ENCODE measurements around the gene ANK3. TPM values are rescaled to one million over a fixed set of nuclear protein-coding genes. Genes with fewer than 3 reads are reported as not detected.

ANK3 gene
- total and polyA plus RNA-seq, 10 donors = 2.0 to 133 (median 62.9) TPM

DNA sequence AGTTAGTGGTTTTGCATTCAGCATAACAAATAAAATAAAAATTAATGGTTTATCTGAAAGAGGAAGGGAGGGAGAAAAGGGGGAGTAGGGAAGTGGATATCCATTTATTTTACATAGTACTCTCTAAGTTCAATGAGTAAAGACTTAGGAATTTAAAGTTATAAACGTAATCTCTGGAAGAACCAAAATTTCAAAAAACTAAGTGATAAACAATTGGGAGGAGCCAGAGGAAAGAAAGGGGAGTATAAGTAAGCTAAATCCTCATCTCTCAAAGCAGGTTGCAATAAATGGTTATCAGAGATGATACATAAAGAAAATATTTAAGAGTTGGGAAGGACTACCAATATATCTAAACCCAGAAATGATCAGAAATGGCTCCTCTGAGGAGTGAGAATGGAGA, 46.4 kb downstream of the ANK3 start:
- 81 to 89% (median 88%) methylated on average over 1 of the region's 1 CpG for WGBS, 5 donors
- Histone ChIP-seq H3K4me1 (no peaks in the 10 kb centered on the region), H3K27ac (no peak overlapping the region), H3K27me3 (replicated peaks in 1 of 7) (no peaks in the 10 kb centered on the region), H3K36me3 (no peaks in the 10 kb centered on the region), H3K4me3 (no peak overlapping the region), H3K9me3 (no peaks in the 10 kb centered on the region)
- TF ChIP-seq CTCF (IDR thresholded peaks at IDR 0.05 in 8 of 11, conservative IDR thresholded peaks at IDR 0.05 in 3 of 11) (no peak), POLR2A (IDR thresholded peaks at IDR 0.05) (no peak), POLR2AphosphoS5 (IDR thresholded peaks at IDR 0.05) (no peak)
- DNase-seq = no peak
- intact Hi-C loops (cut with DNase I; ENCODE audit: low total_unique reads) = no loop called here

GRCh38 chr10:60341969-60342368, 47.7 kb downstream of the ANK3 start:
- DNase-seq = no peak
- Histone ChIP-seq H3K4me1 (no peaks in the 10 kb centered on the region), H3K9me3 (no peaks in the 10 kb centered on the region), H3K4me3 (no peak overlapping the region), H3K27me3 (replicated peaks in 1 of 7) (no peaks in the 10 kb centered on the region), H3K36me3 (no peaks in the 10 kb centered on the region), H3K27ac (no peak overlapping the region)
- no peak for TF ChIP-seq POLR2A (IDR thresholded peaks at IDR 0.05)
- TF ChIP-seq POLR2AphosphoS5 (IDR thresholded peaks at IDR 0.05) = no peak
- TF ChIP-seq CTCF (IDR thresholded peaks at IDR 0.05 in 8 of 11, conservative IDR thresholded peaks at IDR 0.05 in 3 of 11) = no peak
- 78 to 92% (median 84%) methylated on average over 4 of the region's 4 CpGs for WGBS, 5 donors
- intact Hi-C loops (cut with DNase I; ENCODE audit: low total_unique reads) = no loop called here

- 73 to 90% (median 81%) methylated on average over 1 of the region's 1 CpG for WGBS, 5 donors
- no peak for TF ChIP-seq POLR2AphosphoS5 (IDR thresholded peaks at IDR 0.05)
- no peak for TF ChIP-seq POLR2A (IDR thresholded peaks at IDR 0.05)
- no peak for TF ChIP-seq CTCF (IDR thresholded peaks at IDR 0.05 in 8 of 11, conservative IDR thresholded peaks at IDR 0.05 in 3 of 11)
- no peak overlapping the region for H3K4me3 ChIP-seq
- intact Hi-C loops (cut with DNase I; ENCODE audit: low total_unique reads) = no loop called here
- H3K27me3 ChIP-seq (replicated peaks in 1 of 7) = no peaks in the 10 kb centered on the region
- no peaks in the 10 kb centered on the region for H3K9me3 ChIP-seq
- no peaks in the 10 kb centered on the region for H3K4me1 ChIP-seq
- no peak for DNase-seq
- no peak overlapping the region for H3K27ac ChIP-seq
- no peaks in the 10 kb centered on the region for H3K36me3 ChIP-seq
Measured at GRCh38 chr10:60340973-60341372, 48.7 kb downstream of the ANK3 start.

DNA sequence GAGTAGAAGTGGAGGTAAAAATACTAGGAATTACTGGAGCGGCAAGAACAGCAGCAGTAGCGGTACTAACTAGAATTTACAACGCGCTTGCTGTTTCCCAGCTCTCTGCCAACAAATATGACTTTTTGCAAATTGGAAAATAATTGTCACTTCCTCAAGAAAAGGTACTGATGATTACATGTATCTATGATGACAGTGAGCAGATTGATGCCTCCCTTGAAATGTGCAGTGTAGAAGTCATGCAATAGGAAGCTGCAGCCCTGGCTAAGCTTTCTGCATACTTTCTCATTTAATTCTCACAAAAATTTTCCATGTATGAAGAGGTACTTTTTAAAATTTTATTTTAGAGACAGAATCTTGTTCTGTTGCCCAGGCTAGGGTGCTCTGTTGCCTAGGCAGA, 49.9 kb downstream of the ANK3 start:
- Histone ChIP-seq H3K4me3 (no peak overlapping the region), H3K36me3 (no peaks in the 10 kb centered on the region), H3K9me3 (no peaks in the 10 kb centered on the region), H3K27ac (no peak overlapping the region), H3K4me1 (no peaks in the 10 kb centered on the region), H3K27me3 (replicated peaks in 1 of 7) (no peaks in the 10 kb centered on the region)
- WGBS, 5 donors = 79 to 97% (median 85%) methylated on average over 4 of the region's 4 CpGs
- intact Hi-C loops (cut with DNase I; ENCODE audit: low total_unique reads) = no loop called here
- no peak for DNase-seq
- no peak for TF ChIP-seq POLR2AphosphoS5 (IDR thresholded peaks at IDR 0.05)

DNA sequence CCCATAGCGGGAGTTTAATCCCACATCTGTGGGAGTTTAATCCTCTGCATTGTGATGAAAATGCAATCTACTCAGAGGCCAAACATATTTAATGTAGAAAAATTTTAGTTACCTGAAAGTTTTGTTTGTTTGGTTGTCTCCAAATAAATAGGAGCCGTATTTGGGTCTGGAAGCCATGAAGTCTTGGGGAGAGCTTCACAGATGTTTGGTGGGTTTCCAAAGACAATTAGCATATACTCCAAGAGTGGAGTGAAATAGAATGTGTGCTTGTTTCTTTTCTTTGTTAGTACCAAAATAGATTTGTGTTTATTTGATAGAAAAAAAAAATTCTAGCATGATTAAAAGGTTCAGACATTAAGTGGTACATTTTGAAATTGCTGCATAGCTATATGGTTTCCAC, 50.9 kb downstream of the ANK3 start:
- no peak for DNase-seq
- Histone ChIP-seq H3K27me3 (replicated peaks in 1 of 7) (no peaks in the 10 kb centered on the region), H3K9me3 (no peaks in the 10 kb centered on the region), H3K4me3 (no peak overlapping the region), H3K4me1 (no peaks in the 10 kb centered on the region), H3K27ac (no peak overlapping the region), H3K36me3 (no peaks in the 10 kb centered on the region)
- no peak for TF ChIP-seq CTCF (IDR thresholded peaks at IDR 0.05 in 8 of 11, conservative IDR thresholded peaks at IDR 0.05 in 3 of 11)
- no peak for TF ChIP-seq POLR2A (IDR thresholded peaks at IDR 0.05)
- TF ChIP-seq POLR2AphosphoS5 (IDR thresholded peaks at IDR 0.05) = no peak
- intact Hi-C loops (cut with DNase I; ENCODE audit: low total_unique reads) = no loop called here
- 70 to 96% (median 92%) methylated on average over 2 of the region's 2 CpGs for WGBS, 5 donors

Measured in spleen (tissue), 11 donors.